Adipose tissue (tissue), 3 donors: Measurements from ENCODE around the gene TMEM240. TPM values are rescaled to one million over a fixed set of nuclear protein-coding genes. Genes with fewer than 3 reads are reported as not detected.
"Not testable (repeated sequence)": the region's sequence is repeated elsewhere in the genome, so short reads cannot be mapped to it uniquely, and the experiment has no call there.

Experiments used
- H3K27ac ChIP-seq: one replicate; pipeline ENCODE4 v1.5.1; 2013; ENCODE audit warnings: low read depth, low read length
- WGBS, 3 donors: extraction: QIAGEN DNeasy Blood & Tissue Kit; methylation state at CpG; one replicate each; pipeline ENCODE4 v1.1.7; 2013; 5-methylcytosine and 5-hydroxymethylcytosine counted together
- polyA plus RNA-seq, 3 donors: library from polyadenylated mRNA; stranded (reverse); fragments of 200-250 nt; gene quantifications; one replicate each; pipeline ENCODE4 v1.2.3, GENCODE V29; 2013
- donor health status: healthy with polysubstance abuse.
- donor health status: Bipolar disorder and iron deficiency.
- donor health status: healthy.

TMEM240 gene
- polyA plus RNA-seq, 3 donors, result 0.85 to 4.3 (median 2.1) TPM

DNA sequence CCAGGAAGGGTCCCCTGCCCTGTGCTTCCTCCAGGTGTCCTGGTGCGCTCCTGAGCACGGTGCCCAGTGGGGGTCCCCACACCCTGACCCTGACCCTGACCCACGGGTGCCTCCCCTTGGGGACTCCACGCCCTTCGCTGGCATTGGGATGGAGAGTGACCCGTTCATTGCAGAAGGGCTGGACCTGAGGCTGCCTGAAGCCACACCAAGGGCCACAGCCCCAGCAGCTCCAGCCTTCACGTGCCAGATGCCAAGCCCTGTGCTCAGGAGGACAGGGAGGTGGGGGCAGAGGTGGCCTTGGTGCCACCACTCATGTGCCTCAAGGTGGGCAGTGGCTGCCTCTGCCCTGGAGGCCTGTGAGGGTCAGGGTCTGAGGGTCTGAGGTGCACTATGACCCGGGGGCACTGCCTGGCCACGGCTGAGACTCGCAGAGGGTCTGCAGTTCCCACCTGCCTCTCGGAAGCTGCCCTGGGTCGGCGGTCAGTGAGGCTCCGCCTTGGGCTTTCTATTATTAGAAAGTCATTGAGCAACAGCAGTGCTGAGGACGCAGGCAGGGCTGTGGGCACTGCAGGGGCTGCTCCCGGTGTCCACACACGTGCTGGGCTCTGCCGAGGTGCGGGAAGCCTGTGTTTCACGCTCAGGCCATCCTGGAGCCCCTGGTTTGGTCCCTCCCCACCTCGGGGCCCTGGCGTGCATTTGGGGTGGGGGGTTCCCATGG lies 7.1 kb downstream of the TMEM240 start:
- not testable (repeated sequence) for H3K27ac ChIP-seq
- WGBS, 3 donors, result 69 to 84% (median 73%) methylated on average over 14 to 17 of the region's 22 CpGs

DNA sequence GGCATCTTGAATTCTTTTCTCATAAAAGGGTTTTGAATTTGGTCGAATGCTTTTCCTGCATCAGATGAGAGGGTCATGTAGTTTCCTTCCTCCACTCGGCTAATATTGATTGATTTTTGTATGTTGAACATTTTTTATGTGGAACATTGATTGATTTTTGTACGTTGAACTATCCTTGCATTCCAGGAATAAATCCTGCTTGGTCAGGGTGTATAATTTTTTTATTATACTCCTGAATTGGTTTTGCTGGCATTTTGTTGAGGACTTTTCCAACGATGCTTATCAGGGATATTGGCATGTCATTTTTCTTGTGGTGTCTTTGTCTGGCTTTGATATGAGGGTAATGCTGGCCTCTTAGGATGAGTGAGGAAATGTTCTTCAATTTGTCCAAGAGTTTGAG lies 8.5 kb downstream of the TMEM240 start:
- no peak overlapping the region for H3K27ac ChIP-seq
- 88 to 96% (median 94%) methylated on average over 4 of the region's 4 CpGs for WGBS, 3 donors

DNA sequence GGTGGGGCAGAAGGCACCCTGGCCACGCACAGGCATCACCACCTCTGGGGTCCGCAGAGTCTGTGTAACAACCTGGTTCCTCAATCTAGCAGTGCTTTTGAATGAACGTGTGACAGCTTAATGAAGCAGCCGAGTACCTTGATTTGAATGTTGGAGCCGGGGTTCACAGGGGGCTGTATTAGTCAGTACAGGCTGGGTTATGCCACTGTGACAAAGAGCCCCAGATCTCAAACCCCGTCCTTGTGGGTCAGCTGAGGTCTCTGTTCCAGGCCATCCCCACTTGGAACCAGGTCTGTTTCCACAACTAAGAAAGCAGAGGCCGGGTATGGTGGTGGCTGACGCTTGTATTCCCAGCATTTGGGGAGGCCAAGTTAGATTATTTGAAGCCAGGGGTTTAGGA lies 10.5 kb downstream of the TMEM240 start:
- H3K27ac ChIP-seq, result no peak overlapping the region
- 98 to 100% (median 98%) methylated on average over 8 of the region's 8 CpGs for WGBS, 3 donors

DNA sequence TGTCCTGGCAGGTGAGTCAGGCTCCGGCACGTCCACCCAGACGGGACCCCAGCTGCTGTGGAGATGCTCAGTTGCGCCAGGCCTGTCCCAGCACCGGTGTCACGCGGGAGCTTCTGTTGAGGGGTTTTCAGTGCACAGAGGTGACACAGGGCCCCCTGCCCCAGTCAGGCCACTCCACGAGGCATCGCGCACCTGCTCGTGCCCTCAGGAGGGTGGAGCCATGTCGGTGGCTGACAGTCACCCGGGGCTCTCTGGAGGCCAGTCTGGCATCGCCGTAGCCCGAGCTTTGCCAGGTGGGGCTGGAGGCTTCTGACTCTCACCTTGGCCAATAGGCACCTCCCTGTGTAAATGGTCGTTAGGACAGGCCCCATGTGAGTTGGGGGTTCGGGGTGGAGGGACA lies 11.1 kb downstream of the TMEM240 start:
- no peak overlapping the region for H3K27ac ChIP-seq
- WGBS, 3 donors, result 95 to 99% (median 98%) methylated on average over 14 to 15 of the region's 18 CpGs

DNA sequence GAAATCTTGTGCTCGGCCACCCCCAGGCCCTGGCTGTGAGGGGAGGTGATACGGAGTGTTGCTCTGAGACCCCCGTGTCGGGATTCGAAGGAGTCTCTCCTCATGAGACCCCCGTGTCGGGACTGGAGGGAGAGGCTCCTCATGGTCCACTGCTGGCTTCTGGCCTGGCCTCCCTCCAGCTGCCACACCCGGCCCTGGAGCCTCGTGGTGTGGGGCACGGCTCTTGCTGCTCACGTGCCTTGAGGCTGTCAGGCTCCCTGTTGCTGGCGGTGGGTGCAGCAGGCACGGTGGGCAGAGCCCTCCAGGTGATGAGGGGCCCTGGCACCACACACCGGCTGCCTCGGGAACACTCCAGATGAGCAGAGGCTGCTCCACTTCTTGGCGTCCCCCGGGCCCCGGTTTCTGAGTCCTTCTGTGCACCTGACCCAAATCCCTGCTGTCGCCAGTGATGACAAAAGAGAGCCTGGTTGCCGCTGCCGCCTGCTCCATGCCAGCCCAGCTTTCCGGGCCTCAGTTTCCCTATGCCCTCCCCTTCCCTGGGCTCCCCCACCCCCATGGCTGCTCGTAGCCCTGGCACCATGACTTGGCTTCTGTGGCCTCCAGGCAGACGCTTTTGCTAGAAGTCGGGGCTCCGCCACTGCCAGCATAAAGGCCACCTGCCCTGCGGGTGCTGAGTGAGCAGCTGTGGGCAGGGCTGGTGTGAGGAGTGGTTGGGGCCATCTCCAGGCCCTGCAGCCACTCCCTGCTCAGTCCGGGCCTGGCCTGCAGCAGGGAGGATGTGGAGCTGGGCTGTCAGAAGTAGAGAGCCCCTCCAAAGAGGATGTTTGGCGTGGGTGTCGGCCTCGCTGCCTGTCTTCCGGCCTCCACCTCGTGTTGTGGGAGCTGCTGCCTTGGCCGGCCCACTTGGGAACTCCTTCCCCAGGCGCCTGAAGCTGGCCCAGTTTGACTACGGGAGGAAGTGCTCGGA lies 11.8 kb downstream of the TMEM240 start:
- WGBS, 3 donors, result 85 to 91% (median 87%) methylated on average over 33 to 37 of the region's 37 CpGs
- H3K27ac ChIP-seq, result no peak overlapping the region

DNA sequence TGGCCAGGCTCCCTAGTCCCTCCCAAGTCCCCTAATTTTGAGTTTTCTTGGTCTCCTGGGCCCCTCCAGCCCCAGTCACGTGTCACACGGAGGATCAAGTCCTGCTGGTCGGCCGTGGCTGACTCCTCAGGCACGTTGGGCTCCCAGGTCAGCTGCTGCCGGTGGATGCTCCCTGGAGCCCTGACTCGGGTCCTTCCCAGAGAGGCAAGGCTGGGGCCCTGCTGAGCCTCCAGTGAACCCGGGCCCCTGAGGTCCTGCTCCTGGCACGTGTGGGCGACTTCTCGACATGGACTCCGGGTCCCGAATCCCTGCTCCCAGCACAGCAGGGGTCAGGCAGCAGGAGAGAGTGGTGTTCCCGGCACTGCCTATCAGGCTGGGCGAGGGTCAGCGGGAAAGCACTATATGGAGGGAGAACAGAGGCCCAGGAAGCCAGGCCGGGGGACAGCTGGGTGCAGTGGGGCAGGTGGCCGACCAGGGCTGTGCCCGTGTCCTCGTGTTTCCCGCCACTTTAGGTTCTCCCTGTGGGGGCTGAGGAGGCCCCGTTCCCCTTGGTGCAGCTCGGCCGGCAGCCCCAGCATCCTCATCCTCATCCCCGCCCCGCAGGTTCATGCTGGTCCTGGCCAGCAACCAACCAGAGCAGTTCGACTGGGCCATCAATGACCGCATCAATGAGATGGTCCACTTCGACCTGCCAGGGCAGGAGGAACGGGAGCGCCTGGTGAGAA lies 13.2 kb downstream of the TMEM240 start:
- no peak overlapping the region for H3K27ac ChIP-seq
- WGBS, 3 donors, result 94 to 97% (median 96%) methylated on average over 29 to 31 of the region's 31 CpGs

DNA sequence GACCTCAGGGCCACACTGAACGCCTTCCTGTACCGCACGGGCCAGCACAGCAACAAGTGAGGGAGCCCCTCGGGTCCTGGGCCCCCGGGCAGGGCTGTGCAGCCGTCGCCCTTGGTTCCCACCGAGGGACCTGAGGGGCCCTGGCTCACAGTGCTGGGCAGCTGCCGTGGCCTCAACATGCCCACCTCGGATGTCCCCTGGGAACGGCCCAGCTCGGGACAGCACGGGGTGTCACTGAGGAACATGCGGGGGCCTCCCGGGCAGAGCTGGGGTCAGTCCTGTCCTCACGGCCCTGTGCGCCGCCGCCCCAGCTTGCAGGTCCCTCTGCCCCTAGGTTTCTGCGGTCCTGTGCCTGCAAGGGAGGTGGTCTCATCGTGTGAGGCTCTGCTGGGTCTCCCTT lies 13.9 kb downstream of the TMEM240 start:
- not testable (repeated sequence) for H3K27ac ChIP-seq
- WGBS, 3 donors, result 95 to 100% (median 98%) methylated on average over 6 to 16 of the region's 21 CpGs

DNA sequence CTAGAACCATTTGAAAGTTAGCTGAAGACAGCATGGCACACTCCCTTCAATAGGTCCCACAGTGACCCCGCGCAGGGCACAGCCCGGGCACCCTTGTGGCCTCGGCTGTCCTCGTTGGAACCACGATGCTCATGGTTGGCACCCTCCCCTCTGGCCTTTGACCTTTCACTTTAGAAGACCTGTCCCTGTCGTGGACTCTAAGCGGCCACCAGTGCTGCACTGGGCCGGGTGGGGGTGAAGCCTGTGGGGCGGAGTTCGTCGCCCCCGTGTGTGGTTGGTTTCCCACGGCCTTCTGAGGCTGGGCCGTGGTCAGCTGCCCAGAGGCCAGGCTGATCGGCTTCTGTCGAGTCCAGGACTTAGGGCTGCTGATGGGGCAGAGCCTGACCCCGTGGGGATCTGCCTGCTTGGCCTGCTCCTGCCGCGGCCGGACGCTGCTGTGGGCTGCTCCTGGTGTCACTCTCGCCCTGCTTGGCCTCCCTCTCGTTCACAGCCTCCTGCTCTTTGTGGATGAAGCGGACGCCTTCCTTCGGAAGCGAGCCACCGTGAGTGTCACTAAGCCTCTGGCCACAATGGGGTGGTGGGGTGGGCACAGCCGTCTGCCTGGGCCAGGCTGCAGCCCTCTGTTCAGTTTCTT lies 15.6 kb downstream of the TMEM240 start:
- H3K27ac ChIP-seq, result not testable (repeated sequence)
- 91 to 96% (median 92%) methylated on average over 22 to 24 of the region's 30 CpGs for WGBS, 3 donors

DNA sequence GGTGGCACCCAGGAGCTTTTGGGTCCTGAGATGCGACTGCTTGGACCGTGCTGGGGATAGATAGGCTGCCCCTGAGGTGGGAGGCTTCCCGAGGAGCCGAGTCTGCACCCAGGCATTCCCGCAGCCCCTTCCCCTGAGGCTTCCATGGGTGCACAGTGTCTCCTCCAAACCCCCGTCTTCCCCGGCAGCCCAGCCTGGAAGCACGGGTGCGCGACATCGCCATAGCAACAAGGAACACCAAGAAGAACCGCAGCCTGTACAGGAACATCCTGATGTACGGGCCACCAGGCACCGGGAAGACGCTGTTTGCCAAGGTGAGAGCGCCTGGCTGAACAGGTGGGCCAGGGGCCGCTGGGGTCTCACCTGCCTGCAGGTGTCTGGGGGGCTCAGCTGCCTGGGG lies 16.8 kb downstream of the TMEM240 start:
- H3K27ac ChIP-seq, result not testable (repeated sequence)
- 91 to 94% (median 93%) methylated on average over 17 of the region's 17 CpGs for WGBS, 3 donors

DNA sequence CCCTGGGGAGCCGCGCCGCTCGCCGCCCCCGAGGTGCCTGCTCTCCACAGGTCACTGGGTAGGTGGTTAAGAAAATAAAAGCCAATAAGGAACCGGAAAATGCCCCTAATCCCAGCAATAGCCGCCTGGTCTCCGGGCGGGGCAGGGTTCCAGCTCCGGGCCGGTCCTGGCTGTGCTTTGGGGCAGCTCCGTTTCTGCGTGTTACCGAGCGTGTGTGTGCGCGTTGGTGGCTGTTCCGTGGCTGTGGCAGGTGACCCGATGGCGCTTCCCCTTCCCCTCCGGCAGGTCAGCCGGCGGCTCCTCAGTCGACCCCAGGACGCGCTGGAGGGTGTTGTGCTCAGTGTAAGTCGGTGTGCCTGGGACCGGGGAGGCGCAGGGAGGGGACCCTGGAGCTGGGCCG lies 17.2 kb downstream of the TMEM240 start:
- not testable (repeated sequence) for H3K27ac ChIP-seq
- 96 to 97% (median 96%) methylated on average over 29 to 31 of the region's 31 CpGs for WGBS, 3 donors

DNA sequence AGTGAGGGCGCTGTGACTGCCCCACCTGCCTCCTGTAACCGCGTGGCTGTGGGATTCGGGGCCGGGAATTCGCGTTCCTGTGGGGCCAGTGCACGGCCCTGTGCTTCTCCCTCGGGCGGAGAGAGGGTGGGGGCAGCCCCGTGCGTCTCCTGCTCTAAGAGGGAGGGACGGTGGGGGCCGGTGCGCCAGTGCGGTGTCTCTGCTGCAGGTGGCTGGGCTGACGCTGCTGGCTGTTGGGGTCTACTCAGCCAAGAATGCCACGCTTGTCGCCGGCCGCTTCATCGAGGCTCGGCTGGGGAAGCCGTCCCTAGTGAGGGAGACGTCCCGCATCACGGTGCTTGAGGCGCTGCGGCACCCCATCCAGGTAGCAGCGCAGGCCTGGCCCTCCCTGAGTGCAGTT lies 17.9 kb downstream of the TMEM240 start:
- 92 to 96% (median 95%) methylated on average over 25 to 30 of the region's 30 CpGs for WGBS, 3 donors
- H3K27ac ChIP-seq, result not testable (repeated sequence)

DNA sequence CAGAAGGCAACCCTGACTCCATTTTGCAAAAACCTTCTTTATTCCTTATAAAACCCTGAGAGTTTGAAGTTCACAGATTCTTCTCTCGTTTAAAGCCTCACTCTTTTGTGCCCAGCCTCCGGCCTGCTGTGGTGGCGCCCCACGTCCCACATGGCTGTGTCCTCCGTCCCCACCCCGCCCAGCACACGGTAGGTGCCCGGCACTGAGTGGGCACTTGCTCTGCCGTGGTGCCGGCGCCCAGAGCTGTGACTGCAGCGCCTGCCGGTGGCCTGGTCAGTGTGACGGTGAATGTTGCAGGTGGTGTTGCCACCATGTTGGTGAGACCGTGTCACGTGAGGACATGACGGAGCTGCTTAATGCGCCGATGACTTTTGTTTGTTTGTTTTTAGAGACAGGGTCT lies 19.1 kb downstream of the TMEM240 start:
- WGBS, 3 donors, result 91 to 97% (median 97%) methylated on average over 19 of the region's 19 CpGs
- H3K27ac ChIP-seq, result no peak overlapping the region

DNA sequence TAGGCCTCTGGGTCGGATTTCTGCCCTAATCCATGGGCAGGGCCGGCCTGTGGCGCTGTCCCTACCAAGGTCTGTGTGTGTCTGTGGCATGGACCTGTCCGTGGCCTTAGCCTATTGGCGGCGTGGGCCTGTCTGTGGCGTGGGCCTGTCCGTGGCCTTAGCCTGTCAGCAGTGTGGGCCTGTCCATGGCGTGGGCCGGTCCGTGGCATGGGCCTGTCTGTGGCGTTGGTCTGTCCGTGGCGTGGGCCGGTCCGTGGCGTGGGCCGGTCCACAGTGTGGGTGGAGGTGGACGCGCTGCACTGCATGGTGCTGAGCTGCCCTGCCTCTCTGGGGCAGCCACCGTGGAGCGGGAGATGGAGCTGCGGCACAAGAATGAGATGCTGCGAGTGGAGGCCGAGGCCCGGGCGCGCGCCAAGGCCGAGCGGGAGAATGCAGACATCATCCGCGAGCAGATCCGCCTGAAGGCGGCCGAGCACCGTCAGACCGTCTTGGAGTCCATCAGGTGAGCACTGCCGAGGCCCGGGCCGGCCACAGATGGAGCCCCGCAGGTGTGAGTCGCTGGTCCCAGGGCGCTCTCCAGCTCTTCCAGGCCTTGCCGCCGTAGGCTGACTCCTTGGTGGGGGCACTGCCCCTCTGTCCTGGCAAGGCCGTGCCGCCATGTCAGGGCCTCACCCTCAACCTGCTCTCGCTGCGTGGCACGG lies 20.5 kb downstream of the TMEM240 start:
- 97 to 98% (median 97%) methylated on average over 28 to 51 of the region's 51 CpGs for WGBS, 3 donors
- not testable (repeated sequence) for H3K27ac ChIP-seq

DNA sequence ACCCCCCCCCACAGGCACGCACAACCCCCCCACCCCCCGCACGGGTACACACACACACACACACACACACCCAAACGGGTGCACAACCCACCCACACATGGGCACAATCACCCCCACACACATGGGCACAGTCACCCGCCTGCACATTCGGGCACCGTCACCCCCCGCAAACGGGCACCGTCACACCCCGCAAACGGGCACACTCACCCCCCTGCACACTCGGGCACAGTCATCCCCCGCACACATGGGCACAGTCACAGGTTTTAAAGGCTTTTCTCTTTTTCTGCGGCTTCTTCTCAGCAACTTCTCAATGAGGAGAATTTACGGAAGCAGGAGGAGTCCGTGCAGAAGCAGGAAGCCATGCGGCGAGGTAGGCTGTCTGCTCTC lies 21.8 kb downstream of the TMEM240 start:
- H3K27ac ChIP-seq, result not testable (repeated sequence)
- WGBS, 3 donors, result 89 to 95% (median 94%) methylated on average over 10 to 18 of the region's 19 CpGs

DNA sequence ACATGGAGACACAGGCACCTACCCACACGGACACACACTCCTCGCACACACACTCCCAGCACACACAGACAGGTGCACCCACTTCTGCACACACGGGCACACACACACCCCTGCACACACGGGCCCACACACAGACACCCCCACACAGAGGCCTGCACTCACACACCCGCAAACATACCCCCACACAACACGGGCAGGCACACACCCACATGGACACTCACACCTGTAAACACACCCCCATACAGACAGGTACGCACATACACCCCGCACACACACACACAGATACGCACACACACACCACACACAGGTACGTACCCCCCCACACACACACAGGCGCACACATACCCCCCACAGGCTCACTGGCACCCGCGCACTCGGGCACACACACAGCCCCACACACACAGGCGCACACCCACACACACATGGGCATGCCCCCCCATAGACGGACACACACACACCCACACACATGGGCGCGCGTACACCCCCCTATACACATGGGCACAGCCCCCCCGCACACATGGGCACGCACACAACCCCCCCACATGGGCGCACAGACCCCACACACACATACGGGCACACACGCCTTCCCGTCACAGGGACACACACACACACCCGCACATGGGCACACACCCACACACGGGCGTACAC lies 22.3 kb downstream of the TMEM240 start:
- H3K27ac ChIP-seq, result no peak overlapping the region
- WGBS, 3 donors, result 91 to 94% (median 93%) methylated on average over 24 to 28 of the region's 28 CpGs

DNA sequence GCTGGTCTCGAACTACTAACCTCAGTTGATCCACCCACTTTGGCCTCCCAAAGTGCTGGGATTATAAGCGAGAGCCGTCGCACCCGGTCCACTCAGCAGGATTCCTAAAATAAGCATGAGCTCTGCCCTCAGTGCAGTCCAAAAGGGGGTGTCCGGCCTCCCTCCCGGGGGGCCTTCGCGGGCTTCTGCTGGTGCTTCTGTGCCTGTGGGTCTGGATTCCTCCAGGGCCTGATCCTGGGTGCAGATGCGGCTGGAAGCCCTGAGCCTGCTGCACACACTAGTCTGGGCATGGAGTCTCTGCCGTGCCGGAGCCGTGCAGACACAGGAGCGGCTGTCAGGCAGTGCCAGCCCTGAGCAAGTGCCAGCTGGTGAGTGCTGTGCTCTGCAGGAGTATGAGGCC lies 23.5 kb downstream of the TMEM240 start:
- not testable (repeated sequence) for H3K27ac ChIP-seq
- 95 to 96% (median 95%) methylated on average over 14 of the region's 14 CpGs for WGBS, 3 donors

DNA sequence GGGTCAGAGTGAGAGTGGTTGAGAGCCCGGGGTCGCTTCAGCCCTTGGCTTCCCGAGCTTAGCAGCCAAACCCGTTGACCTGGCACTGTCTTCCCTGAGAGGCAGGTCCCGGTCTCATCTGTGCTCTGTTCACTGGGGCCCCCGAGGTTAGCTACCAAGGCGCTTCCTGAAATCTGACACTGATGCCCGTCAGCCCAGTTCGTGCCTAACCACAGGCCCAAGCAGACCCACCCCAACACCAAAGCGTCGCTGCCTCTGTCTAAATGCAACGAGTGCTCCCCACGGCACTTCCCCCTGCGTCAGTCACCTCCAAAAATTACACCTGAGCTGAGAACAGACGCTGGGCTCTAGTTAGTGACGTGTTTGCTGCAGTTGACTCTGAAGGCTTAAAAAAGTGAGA lies 26.0 kb downstream of the TMEM240 start:
- 58 to 71% (median 63%) methylated on average over 12 of the region's 16 CpGs for WGBS, 3 donors
- H3K27ac ChIP-seq, result not testable (repeated sequence)
